DMS79 (cell line): ENCODE results near the gene SIM2.

Experiments
- DNase-seq: peaks from one replicate; lab custom pipeline; 2025; lab: John Stamatoyannopoulos, UW

The SIM2 gene

DNA sequence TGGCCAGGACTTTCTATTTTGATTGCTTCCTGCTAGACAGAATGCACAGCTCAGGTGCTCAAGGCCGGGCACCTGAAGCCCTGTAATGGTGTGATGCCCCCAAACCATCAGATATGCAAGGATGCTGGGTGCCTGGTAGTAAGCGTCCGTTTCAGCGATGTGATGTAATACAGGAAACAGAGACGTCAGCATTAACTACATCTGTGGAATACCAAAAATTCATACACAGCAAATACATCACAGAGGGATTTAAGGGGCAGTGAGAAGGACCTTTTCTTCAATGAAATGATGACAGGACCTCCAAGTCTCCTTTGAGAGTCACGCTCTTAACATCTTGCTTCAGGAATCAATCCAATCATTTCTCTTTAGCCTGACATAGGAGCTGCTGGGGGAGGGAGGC lies 64.4 kb downstream of the SIM2 start:
- DNase-seq, result no peak

DNA sequence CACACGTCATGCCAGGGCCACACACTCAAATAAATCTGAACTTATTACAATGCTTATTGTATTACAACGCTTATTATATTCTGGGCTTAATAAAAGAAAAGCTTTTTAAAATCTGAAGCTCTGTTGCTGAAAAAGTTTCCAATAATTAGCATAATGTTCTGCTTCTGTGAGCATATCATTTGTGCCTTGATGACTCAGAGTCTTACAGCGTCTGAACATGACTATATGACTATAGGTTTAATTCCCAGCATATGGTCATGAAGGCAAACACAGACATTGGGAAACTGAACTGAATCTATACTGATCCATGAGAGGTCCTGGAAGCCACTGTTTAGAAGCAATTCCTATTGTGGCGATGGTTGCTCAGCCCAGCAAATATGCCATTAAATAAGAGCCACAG lies 66.3 kb downstream of the SIM2 start:
- DNase-seq, result no peak

DNA sequence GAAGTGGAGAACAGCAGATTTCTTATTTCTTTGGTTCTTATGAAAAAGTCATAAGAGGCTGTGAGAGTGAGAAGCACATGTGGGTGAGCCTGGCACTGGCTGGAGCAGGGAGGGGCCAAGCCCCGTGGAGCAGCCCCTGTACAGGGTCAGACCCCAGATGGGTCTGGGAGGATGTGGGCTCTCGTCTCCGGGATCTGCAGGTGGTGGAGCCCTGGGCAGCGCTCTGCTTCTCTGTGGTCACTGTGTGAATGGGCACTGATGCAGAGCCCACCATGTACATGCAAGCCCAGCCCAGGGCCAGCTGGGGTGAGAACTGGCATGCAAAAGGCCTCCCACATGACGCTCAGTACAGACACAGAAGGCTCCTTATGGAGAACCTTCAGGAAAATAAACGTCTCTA lies 67.6 kb downstream of the SIM2 start:
- no peak for DNase-seq

DNA sequence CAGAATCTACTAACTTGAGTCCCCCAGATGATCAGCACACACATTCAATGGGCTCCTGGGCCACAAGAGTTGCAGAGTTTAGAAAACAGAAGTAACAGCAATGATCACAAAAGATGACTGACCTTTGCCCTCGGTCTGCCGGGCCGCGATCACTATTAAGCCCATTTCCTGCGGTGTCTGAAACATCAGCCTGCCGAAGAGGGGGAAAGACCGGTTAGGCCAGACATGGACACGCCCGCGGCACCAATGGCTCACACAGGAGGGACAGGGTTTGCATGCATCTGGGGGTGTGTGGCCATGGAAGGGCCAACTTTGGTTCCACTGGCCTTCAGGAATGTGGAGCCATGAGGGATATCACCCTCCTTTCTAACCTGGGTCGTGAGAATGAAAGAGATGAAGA lies 68.2 kb downstream of the SIM2 start:
- no peak for DNase-seq

DNA sequence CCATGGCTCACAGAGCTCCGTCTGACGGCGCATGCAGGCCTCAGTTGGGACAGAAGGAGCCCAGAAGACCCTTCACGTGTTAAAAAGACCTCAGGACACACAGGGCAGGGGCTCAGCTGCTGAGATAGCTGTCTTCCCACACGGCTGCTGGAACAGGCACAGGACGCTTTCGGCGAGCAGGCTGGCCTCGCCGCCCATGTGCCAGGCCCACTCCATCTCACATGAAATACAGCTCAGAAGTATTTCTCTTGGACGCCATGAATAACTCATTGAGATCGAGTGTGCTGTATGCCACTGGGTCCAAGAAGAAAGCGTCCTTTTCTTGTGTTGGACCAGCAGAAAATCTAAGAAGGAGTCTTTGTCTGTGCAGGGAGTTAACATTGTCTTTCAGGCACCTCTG lies 69.6 kb downstream of the SIM2 start:
- no peak for DNase-seq

DNA sequence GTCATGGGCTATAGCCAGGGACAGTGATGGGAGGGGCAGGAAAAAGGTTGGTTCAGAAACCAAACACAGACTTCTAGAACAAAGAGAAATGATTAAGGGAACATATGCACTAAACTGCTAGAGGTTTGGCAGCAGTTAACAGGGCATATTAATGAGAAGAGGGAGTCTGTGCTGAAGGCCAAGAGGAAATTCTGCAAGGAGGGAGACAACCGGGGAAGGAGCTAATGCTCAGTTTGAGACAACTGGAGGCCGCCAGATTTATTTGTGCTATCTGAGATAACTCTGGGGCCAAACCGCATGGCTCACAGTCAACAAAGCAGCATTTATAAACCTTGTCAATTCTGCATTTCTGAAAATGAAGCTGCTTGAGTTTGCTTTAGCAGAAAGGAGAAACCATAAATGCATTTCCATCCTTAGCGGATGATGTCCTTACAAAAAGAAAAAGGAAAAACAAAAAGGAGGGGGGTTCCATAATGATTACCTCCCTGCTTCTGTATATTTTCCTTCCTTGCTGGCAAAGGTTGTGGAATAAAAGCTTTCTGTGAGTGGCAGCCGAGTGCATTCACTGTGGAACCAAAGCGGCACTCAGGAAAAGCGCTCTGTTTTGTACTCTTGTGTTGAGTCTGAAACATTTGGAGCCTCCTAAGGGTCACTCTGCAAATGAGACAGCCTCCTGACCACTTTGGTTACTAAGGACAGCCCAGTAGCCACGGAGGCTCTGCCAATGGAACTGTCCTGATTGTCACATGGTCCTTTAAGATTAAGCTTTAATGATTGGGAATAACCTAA lies 70.3 kb downstream of the SIM2 start:
- DNase-seq, result no peak

DNA sequence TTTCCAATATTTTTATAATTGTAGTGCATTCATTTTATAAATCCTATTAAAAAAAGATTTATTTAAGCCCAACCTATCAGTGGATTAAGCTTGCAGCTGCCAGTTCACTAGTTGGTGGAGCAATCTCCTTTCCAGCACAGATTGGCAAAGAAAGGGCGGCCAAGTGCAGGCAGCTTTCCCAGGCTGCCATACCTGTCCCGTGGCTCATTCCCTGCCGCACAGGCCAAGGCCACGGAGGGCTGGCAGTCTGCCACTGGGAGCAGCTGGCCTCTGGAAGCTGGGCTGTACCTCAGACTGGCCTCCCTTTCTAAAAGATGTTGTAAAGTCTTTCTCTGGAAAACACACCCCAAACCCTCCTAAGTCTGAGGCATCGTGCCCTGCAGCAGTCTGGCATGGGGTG lies 74.2 kb downstream of the SIM2 start:
- peak; percentile 31 for DNase-seq

DNA sequence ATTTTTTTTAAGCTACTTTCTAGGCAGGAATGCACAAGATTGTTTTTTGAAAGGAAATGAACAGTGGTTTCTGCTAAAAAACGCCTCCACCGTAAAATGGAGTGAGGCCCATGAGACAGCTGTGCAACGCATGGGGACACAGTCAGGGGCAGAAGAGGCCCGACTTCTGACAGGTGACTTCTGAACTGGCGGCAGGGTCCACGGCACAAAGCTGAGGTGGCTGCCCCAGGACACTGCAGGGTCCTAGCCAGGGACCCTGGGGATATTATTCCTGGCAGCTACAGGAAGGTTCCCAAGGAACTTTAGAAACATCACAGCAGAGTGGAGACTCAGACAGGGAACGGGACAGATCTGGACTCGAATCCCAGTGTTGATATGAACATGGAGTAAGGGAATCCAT lies 75.1 kb downstream of the SIM2 start:
- DNase-seq, result no peak

DNA sequence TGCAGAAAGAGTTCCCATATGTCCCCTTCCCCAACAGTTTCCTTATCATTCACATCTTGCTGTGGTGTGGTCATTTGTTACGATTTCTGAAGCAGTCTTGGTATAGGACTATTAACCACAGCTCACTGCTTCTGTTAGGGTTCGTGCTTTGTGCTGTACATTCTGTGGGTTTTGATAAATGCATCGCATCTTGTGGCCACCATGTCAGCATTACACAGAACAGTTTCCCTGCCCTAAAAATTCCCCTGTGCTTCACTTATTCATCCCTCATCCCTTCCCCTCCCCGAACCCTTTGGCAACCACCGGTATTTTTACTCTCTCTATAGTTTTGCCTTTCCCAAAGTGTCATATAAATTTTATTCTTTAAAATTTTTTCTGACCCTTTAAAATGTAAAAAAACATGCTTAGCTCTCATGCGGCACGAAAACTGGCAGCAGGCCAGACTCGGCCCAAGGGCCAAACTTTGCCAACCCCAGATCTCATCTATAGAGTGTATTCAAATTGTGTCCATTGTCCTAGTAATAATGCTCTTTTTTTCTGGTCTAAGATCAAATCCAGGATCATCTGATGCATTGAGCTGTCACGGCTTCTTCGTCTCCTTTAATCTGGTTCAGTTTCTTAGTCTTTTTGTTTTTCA lies 78.2 kb downstream of the SIM2 start:
- no peak for DNase-seq

DNA sequence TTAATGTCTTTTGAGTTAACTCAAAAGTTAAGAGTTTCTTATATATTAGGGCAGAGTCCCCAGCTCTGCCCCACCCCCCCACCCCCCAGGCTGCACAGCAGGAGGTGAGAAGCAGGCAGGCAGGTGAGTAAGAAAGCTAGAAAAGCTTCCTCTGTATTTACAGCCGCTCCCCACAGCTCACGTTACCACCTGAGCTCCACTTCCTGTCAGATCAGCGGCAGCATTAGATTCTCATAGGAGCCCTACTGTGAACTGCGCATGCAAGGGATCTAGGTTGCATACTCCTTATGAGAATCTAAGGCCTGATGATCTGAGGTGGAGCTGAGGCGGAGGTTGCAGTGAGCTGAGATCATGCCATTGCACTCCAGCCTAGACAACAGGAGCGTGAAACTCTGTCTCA lies 81.9 kb downstream of the SIM2 start:
- no peak for DNase-seq

DNA sequence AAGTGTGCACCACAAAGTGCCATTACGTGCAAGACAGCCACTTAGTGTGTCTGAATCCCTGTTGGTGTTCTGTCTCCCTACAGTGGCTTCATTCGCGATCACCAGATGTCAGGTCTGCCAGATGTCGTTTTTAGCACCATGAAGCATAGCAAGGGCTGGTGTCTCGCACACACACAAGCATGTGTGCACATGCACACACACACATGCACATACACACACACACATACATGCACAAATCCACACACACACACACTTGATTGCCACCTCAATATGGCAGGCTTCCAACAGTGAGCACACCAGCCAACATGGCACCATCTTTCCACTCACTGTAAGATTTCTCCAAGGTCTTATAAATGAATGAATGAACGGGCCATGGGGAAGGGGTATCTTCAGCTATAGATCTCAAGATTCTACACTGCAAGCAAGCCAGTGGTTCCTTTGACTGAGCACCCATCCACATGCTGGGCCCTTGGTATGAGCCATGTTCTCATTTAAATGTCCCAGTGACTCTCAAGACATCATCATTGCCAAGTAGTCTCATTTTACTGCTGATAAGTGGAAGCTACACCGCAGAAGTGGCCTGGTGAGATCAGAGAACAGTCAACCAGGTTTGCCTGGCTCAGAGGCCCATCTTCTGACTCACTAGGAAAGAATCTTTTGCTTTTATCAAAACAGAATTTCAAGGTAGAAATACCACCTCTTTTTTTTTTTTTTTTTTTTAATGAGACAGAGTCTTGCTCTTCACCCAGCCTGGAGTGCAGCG lies 84.9 kb downstream of the SIM2 start:
- DNase-seq, result peak; percentile 29

DNA sequence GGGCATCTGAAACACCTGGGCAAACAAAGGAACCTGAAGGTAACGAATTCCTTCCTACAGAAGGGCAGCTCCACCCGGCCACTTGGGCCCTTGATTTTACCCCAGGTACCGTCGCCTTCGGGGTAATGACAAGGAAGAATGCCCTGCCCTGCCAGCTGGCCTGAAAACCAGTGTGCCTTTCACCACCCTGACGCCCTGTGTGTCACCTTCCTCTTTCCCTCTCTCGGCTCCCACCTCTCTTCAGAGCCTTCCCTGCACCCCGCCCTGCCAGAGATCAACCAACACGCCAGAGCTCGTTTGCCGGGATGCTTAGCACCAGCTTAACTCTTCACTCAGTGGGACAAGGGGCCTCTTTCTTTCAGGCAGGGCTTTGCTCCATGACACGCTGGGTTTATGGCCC lies 86.0 kb downstream of the SIM2 start:
- no peak for DNase-seq

DNA sequence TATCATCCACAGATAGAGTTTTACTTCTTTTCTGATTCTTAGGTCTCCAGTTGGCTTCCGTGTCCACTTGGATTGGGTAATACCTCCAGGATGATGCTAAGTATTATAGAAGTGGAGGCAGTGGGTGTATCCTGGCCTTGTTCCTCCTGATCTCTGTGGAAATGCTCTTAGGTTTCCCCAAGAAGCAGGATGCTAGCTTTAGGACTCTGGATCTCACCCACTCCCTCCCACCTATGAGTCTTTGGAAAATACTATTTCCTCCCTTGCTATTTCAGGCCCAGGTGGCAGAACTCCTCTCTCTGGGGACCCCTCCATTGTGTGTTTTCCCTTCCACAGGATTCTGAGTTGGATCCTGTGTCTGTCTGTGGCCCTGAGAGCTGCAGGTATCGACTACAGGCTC lies 86.7 kb downstream of the SIM2 start:
- no peak for DNase-seq

DNA sequence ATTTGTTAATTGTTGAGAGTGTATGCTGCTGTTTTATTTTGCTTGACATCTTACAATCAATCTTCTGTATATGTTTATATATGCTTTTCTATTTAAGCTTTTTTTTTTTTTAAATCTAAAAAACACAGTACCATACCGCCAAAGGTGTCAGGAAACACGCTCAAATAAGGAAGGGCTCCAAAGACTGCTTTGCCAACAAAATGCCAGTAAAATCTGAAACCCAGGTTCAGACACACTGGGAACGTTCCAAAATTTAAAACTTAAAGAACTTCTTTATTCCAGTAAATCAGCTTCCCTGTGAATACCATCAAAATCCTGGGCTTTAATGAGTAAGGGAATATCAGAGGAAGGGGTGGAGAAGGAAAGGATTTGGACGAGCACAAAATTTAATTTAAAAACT lies 87.3 kb downstream of the SIM2 start:
- DNase-seq, result no peak

DNA sequence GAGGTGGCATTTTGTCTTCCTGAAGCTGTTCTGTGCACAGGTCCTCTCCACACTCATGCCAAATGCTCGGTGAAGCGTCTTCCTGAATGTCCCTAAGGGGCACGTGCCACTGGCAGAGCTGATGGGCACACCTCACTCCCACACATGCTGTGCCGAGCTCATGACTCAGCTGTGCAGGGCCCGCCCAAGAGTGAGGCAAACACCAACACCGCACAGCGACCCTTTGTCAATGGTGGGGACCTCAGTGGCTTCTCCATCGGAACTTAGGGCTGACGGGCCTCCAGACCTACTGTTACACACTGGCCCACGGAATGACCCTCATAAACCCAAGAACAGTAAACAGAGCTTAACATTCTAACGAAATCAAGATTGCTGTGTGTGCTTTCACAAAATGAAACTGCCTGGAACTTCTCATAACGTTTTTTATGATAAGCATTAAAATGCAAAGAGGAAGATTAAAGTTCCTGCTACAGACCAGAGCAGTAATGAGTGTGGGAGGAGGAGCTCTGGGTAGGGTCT lies 89.3 kb downstream of the SIM2 start:
- no peak for DNase-seq

DNA sequence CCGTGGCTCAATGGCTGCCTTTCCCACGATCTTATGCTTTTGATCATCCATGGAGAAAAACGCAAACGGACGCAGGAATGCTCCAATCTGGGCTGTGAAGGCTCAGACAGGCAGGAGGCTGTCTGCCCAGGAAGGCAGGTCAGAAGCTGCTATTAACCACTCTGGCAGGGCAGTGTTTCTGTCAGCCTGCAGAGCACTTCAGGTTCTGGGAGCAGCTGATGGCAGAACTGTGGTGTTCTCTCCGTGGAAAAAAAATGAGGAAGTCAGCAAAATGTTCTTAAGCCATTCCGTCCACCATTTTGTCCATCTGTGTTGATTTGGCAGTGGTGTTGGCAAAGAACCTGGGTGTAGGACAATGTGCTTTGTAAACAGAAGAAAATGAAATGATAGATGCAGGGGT lies 91.7 kb downstream of the SIM2 start:
- DNase-seq, result no peak

DNA sequence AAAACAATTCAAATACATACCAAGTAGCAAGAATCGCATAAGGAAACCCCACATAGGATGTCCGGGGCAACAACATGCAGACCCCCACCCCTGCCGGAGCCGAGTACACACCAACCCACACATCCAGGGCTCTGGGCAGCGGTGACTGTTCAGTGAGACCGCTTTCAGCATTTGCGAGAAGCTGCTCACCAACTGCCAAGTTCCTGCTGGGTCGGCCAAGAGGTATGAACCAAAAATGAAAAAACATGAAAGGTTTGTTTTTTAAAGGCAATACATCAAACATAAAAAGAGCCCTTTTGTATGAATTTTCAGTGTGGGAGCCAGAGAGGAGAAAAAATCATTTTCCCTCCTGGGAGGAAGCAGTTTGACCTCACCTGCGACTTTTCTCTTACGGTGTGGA lies 92.3 kb downstream of the SIM2 start:
- no peak for DNase-seq

DNA sequence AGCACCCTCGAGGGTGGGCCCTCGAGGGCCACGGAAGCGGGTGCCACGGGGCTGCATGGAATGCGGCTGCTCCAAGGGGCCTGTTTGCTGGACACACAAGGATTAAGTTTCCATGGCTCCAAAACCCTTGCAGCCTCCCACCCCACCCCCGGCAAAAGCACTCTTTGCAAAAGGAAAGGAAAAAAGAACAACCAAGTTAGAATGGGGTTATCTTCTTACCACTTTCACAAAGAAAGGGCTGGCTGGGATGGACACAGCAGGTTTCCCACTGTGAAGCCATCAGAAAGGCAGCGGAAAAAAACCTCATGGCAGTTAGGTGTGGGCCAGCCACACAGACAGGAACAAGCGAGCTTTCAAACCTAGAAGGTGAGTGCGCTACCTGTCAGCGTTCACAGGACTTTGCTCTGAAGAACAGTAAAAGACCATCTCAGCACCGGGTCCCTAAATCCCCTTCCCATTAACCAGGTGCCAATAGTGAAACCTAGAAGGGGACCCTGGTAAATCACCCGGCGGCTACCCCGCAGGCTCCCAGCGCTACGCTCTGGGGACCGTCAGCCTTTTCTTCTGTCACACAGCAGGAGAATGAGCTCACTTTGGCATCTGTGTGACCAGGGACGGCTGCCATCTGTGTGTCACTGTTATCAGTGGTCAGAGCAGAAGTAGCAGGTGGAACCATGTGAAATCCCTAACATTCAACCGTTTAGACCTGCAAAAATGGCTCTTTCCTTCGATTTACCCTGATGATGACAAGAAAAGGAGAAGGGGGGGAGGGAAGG lies 93.0 kb downstream of the SIM2 start:
- DNase-seq, result peak; percentile 39

DNA sequence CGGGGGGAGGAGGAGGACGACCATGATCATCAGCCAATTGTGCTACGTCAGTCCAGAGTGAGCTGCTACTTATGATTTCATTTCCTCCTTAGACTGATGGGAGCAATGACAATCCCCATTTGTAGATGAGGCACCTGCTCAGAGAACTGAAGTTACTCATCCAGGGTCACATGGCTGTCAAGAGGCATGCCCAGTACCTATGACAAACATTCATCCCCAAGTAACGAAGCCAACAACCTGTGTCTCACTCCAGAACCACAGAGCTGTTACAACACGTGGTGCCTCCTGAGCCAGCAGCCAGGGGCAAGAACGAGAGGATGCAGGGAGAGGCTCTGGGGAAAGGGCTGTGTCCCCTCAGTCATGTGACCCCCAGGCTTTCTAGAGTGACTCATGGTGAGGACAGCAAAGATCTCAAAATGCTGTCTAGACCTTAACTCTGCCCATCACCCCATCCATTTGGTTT lies 93.6 kb downstream of the SIM2 start:
- peak; percentile 58 for DNase-seq

DNA sequence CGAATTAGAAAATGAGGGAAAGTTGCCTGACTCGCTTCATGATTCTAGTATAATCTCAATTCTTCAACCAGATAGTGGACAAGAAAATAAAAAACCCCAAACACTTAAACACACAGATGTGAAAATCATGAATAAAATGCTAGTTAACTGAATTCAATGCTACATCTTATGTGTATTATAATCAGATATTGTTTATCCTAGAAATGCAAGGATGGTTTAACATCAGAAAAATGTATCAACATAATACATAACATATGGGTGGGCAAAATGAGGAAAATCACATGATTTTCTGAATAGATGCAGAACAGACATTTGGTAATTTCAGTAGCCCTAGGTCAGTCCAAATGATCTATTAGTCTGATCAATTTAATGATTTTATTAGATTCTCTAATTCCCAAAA lies 97.2 kb downstream of the SIM2 start:
- no peak for DNase-seq

DNA sequence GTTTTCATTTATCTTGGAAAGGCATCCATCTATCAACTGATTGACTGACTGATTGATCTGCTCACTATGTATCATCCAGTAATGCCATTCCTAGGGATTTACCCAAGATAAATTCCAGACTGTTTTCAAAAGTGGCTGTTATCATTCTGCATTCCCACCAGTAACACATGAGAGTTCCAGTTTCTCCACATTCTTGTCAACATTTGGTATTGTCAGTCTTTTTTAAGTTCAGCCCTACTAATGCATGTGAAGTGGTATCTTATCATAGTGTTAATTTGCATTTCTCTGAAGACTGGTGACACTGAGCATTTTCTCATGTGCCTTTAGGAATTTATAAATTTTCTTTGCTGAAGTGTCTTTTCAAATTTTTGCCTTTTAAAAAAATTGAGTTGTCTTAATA lies 99.6 kb downstream of the SIM2 start:
- DNase-seq, result no peak
